HG02973 (cell line): Measurements from ENCODE around the gene TTLL12.
"Not testable (repeated sequence)": the region's sequence is repeated elsewhere in the genome, so short reads cannot be mapped to it uniquely, and the experiment has no call there.

Source experiments
- ATAC-seq: cut with Tn5 transposase; IDR thresholded peaks from one replicate; pipeline ENCODE4 v1.9.1; 2021; ENCODE audit warnings: moderate library complexity; ENCODE audit not compliant: unreplicated experiment

The TTLL12 gene

DNA sequence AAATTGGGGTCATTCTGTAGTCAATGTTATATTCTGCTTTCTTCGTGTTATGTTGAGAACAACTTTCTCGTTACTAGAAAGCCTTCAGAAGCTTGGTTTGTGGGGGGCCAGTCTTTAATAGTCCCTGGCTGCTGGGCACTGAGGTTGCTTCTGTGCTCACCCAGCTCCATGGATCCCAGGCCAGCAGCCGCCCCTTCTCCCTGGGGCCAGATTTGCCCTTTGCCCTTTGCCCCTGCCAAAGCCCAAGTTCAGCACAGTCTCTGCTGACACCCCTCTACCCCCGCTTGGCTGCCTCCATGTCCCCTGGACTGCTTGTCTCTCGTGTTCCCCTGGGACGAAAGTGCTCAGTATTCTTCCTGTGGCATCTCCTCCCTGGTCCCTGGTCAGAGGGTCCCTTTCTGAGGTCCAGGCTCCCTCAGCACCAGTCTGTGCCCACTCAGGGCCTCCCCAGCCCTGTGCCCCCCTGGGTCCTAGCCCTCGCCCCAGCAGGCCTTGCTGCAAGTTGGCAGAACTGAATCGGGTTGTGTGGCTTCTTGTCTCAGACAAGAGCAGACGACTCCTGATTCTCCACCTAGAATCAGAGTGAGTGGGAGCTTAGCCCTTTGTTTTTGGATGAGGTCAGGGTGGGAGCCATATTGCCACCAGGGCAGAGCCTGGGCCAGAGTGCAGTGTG is 28.9 kb downstream of the TTLL12 start:
- ATAC-seq, result no peak

DNA sequence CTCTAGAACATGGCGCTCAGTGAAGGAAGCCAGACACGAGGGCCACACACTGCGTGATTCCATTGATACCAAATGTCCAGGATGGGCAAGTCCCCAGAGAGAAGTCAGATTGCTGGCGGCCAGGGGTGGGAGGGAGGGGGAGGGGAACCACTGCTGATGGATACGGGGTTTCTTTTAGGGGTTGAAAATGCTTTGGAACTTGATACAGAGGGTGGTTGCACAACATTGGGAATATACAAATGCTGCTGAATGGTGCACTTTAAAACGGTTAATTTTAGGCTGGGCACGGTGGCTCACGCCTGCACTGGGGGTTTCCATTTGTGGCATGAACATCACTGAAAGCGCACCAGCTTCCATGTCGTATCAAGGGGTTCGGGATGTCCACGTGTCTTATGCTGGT is 30.5 kb downstream of the TTLL12 start:
- no peak for ATAC-seq

DNA sequence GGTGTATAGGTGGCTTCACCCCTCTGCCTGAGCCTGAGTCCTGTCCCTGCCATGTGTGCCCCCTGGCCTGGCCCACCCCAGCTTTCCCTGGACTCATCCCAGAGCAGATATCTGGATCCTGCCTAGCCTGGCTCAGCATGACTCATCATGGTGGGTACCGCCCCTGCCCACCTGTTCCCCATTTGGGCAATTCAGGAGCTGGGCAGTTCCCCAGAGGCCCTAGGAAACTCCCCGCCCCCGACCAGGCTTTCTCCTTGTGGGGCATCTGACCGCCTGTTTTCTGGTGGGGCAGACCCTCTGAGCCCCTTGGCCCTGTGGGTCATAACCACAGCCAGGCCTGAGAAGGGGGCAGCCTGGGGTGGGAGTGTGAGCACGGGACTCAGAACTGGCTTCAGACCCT is 31.1 kb downstream of the TTLL12 start:
- no peak for ATAC-seq

DNA sequence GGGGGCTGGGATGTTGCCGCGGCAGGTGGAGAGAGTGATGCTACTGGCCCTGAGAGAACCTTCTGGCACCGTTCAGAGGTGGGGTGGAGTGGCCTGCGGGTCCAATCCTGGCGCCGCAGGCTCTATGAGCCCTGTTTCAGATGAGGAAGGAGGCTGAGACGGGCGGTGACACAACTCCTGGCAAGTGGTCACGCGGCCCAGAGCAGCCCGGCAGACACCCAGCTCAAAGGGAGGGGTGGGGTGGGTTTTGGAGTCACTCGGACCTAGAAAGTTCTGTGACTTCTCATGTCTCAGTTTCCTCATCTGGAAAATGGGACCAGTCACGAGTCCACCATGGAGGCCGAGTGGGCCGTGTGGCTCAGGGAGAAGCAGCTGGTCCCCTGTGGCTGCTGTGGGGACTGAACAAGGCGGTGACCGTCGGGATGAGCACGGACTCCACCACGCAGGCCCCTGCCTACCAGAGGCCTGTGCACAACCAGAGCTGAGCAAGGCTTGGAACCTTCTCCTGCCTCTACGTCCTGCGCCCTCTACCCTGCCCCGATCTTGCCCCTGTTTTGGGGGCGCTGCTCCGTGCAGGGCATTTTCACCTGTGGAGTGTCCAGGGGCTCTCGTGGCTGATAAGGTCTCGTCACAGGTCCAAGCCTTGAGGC is 31.9 kb downstream of the TTLL12 start:
- ATAC-seq, result no peak

DNA sequence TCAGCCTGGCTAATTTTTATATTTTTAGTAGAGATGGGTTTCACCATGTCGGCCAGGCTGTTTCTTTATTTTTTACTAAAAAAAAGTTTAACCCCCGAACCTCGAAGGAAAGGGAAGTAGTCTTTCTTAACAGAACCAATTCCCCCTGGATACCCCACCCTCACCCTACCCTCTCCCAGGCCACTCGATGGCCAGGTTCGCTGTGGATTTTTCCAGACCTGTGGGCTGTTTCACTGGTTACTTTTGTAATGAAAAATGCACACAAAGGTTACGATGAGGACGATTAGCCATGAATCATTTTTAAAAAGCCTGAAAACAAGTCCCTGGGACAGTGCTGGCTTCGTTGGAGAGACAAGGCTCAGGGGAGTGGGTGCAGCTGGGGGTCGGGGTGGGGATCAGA is 33.0 kb downstream of the TTLL12 start:
- ATAC-seq, result no peak

DNA sequence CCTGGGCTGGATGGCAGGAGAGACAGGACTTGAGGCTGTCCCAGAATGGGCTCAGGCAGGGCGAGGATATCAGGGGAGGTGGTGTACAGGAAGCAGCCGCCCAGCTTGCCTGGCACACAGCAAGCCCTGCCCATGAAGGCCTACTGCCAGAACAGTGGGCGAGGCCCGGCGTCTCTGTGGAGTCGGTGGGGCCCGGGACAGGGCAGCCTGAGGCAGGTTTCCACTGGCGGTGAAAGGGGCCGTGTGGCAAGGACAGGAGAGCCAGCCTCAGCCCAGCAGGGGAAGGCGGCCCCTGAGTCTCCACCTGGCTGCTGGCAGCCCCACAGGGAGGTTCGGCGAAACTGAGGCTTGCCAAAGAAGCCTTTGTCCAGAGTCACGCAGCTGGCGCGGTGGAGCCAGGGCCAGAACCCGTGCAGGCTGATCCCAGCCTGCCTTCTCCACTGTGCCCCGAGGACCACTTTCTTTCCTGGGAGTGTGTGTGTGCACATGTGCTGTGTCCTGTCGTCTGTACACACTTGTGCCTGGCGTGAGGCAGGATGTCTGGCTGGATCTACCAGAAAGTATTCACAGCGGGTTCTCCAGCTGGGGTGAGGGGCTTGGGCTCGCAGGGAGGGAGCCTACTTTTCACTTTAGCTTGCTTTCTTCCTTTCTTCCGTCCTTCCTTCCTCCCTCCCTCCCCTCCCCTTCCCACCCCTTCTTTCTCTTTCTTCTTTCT is 34.4 kb downstream of the TTLL12 start:
- ATAC-seq, result no peak

DNA sequence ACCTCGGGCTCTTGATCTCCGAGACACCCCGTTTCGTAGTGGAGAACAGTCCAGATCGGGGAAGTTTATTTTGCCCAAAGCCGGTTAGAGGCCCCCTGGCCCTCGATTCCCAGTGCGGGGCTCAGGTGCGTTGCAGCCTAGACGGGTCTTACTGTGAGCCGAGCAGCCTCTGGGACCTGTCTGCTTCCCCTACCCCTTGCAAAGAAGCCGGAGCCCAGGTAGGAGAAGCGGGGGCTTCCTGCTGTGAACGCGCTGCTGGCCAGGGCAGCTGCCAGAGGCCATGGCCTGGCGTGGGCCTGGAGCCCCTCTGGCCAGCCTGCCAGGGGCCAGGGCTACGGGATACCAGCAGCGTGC is 35.0 kb downstream of the TTLL12 start:
- ATAC-seq, result no peak

DNA sequence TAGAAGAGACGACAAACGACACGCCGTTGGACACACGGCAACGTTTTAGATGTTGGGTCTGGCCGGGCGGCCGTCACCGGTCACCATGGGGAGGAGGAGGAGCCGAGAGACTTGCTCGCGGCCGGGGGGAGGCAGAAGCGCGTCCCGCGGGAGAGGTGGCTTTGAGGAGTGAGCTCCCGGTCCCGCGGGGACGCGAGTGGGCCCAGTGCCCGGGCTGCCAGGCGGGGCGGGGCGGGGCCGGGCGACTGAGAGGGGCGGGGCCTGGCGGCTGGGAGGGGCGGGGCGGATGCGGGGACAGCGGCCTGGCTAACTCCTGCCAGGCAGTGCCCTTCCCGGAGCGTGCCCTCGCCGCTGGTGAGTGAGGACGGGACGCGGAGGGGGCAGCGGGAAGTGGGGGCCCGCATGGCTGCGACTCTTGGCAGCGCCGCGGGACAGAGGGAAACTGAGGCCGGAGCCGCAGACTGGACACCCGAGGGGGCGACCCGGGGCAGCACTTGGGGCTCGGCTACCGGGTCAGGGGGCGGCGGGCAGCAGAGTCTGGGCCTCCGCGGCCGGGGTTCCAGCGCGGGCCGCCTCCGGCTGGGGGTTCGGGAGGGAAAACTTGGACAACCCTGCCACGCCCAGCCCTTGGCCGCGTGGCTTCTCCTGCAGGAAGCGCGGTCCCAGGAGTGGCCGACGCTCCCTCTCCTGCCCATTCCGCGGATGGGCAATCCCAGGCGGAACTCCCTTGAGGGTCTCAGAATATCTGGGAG is 35.5 kb downstream of the TTLL12 start, which contains the start of gene TSPO:
Gene TSPO, plus strand, starts transcription at position 309 of the 752 bp plus-strand sequence. CDS start 7,680 bp downstream, outside the sequence.
- ATAC-seq, result no peak

DNA sequence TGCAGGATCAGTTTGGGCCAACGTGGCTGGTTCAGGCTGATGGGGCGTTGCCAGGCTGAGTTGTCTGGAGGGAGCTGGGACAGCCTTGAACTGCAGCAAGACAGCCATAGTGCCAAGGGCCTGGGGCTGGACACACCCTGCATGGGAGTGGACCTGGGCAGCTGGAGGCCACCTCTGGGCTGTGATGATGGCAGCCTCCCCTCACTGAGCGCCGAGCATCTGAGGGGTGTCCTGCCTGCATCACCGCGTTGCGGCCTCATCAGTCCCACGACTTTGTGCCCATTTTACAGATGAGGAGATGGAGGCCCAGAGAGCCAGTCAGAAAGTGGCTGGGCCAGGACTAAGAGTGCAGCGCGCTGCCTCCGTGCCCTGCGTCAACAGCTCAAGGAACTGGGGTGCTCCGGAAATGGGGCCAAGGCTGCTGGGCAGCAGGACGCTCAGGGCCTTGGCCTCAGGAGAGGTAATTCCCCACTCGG is 36.2 kb downstream of the TTLL12 start:
- no peak for ATAC-seq

DNA sequence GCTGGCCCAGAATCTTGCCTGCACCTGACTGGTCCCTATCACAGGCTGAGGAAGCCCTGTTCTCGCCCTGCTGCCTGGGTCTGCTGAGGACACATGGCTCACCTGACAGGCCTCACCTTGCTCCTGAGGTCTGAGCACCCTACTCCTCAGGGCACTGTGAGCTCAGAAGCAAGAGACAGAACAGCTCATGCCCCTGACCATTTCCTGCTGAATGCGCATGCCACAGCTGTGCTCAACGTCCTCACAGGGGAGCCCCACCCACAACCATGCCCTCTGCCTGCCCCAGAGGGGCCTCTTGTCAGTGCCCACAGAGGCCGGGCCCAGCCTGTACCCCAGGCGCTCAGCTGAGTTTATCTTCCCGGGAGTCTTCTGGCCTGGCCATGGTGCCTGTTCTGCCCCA is 38.4 kb downstream of the TTLL12 start:
- ATAC-seq, result no peak

DNA sequence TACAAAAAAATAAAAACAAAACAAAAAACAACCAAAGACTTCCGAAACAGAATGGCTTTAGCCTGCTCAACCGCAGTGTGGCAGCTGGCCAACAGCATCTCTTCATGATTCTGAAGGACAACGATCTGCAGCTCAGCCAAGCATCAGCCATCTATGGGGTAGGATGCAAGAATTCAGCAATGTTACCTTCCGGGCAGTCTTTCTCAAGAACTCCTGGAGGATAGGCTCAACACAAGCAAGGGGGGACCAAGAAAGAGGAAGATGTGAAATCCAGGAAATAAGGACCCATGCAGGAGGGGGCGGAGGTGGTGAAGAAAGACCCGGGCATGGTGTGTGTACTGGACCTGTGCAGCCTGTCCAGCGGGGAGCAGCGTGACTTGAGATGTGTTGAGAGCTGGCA is 39.1 kb downstream of the TTLL12 start:
- ATAC-seq, result no peak

DNA sequence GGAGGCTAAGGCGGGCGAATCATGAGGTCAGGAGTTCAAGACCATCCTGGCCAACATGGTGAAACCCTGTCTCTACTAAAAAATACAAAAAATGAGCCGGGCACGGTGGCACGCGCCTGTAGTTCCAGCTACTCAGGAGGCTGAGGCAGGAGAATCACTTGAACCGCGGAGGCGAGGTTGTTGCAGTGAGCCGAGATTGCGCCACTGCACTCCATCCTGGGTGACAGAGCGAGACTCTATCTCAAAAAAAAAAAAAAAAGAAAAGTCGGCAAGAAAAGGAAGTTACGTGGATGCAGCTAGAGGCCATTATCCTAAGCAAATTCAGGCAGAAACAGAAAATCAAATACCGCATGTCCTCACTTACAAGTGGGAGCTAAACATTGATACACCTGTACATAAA is 40.6 kb downstream of the TTLL12 start:
- not testable (repeated sequence) for ATAC-seq

DNA sequence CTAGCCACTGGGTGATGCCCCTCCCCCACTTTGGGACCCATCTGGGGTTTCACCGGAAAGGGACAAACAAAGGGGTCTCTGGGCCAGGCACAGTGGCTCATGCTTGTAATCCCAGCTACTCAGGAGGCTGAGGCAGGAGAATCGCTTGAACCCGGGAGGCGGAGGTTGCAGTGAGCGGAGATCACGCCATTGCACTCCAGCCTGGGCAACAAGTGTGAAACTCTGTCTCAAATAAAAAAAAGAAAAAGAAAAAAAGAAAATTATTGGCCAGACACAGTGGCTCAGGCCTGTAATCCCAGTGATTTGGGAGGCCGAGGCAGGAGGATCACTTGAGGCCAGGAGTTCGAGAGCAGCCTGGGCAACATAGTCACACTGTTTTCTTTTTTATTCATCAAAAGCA is 41.6 kb downstream of the TTLL12 start:
- not testable (repeated sequence) for ATAC-seq

DNA sequence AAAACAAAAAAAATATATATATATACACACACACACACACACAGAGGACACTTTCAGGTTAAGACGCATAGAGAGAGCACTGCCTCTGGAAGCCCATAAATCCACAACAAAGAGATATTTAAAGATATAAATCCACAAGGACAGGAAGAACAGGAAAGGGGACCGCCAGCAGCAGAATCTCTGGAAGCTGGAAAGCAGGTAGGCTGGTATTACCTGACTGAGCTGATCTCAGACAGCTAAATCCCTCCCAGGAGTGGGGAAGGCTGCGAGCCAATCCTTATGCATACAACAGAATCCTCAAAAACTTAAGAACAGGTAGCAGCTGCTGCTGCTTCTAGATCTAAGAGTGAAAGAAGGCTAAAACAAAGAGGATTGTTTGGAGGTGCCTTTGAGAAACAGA is 42.0 kb downstream of the TTLL12 start:
- no peak for ATAC-seq

DNA sequence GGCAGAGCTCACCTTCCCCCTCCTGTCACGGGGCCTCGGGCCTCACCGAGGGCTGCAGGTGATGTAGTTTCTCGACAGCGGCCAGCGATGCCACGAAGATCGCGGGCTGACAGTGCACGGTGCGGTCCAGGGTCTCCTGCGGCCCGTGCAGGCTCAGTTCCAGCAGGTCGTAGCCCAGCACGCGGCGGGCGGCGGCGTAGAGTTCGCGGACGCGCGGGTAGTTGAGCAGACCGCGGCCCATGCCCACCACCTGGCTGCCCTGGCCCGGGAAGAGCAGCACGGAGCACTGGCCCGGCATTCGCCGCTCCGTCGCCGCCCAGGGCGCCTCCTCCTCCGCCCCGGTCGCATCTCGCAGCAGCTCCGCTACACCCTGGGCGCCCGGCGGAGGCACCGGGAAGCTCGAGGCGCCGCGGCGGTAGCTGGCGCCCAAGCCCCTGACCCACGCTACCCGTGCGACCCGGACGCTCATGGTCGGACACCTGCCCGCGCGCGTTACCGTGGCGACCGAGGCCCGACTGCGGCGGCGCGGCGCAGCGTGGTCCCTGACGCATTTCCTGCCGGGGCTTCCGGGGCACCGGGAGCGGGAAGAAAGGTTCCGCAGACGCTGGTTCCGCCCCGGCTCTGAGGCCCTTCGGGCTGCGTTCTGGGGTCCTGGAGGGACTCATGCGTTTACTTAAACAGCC is 43.9 kb downstream of the TTLL12 start, which contains the start of gene MCAT:
Gene MCAT, minus strand, starts transcription at position 519 of the 683 bp plus-strand sequence. Its CDS starts 50 bp downstream, at position 469.
- ATAC-seq, result peak; percentile 61

DNA sequence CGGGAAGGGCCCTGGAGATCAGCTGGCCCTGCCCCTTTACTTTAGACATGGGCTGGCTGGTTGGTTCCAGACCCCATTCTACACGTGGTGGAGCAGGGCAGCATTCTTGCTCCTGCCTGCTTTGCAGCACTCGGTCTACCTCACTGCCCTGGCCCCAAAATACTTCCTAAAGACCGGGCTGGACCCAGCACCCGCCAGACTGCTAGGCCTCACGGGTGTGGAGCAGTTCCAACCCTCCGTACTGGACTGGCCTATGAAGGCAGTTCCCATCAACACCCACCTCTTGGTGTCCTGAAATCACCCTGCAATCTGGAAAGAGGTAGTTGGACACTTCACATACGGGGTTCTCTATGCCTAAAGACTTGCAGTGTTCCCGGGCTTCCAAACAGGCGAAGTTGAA is 50.1 kb downstream of the TTLL12 start:
- no peak for ATAC-seq

DNA sequence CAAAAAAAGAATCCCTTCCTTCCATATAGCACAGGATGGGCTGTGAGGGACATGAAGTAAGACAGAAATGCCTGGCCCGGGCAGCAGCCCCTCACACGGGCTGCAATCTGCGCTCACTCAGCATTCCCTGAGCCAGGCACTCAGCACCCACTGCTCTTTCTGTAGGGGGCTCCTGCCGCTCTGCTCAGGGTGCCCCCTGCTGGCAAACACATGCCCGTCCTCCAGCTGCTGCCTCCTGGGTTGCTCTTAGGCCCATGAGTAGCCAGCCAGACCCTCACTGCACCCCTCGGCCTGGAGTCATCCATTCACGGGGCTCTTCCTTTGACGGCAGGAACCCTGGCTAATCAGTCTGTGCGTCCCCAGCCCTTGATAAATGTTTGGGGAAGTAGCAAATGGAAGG is 50.7 kb downstream of the TTLL12 start:
- ATAC-seq, result no peak

DNA sequence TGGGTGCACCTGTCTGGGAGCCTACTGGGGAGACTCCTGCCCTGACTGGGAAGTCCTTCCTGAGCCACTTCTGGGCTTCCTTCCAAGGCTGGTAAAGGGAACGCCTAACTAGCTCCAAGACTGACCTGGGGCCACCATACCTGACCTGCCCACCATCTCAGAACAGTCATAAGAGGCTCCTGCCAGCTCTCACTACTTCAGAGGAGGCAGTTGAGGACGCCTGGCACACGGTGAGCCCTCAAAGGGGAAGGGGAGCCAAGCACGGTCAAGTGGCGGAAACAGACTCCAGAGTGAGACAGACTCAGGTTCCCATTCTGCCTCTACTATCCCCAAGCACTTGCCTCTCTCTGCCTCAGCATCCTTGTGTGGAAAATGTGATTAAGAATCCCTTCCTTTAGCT is 51.4 kb downstream of the TTLL12 start:
- ATAC-seq, result no peak

DNA sequence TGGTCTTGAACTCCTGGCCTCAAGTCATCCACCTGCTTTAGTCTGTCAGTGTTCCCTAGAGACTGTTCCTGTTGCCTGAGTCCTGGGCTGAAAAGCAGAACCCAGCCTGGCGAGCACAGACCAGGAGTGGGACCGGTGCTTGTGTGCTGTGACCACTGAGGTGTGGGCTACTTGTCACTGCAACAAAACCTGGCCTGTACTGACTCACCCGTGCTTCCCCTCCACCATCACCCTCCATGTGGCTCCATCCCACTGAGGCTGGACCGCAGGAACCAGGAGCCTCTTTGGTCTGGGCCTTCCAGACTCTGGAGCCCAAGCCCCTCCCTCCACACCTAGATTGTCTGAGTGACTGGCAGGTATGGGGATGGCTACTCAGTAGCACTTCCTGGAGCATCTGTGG is 52.4 kb downstream of the TTLL12 start:
- ATAC-seq, result no peak

DNA sequence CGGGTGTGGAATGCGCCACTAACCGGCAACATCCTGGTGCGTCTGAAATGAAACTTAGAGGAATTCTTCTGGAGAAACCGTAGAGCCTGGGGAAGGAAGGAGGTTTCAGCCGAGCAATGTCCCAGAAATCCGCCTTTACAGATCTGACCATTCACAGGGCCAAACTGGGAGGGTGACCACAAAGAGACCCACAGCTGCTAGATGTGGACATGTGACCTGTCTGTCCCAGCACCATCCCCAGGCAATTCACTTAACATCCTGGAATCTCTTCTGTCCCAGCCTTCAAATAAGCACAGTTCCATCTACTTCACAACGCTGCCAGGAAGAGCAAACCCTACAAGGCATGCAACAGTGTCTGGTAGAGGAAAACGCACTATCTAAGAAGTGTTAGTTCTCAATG is 53.5 kb downstream of the TTLL12 start:
- ATAC-seq, result no peak
